ENCODE measurements around the gene BTN2A1. TPM values are rescaled to one million over a fixed set of nuclear protein-coding genes. Genes with fewer than 3 reads are reported as not detected.

The BTN2A1 gene
- total RNA-seq, 1 experiment from 2014 or later = 15.0 TPM

DNA sequence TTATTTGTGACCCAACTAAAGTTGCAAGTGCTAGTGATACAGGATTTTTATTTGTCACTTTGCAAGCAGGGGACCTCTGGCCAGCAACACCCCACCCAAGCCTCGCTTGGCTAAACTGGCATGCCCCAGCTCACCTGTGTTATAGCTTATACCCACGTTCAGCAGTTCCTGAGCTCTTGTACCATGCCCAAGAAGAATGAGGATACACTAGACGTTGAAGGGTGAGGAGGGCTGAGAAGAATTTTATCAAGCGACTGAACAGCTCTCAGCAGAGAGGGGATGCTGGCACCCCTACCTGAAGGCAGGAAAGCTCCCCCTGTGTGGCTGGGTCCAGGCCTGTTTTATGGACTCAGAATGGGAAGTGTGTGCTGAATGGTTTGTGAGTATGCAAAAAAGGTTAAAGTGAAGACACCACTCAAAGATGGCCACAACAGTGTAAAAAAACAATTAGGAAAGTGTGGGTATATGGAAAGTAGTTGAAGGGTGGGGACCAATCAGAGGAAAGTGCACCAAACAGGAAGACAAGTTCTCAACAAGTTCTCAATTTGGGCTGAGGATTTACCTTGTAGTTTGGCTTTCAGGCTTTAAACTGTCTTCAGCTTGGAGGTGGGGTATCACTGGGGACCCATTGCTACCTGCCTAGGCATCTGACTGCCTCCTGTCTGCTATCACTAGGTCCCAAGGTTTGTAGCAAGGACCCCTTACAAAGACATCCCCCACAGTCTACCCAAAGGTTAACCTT is 15.0 kb downstream of the BTN2A1 start:
- Mint-ChIP-seq H3K4me3 (ENCODE audit: unreplicated experiment) (peak overlapping the region; percentile 18), H3K27ac (ENCODE audit: unreplicated experiment) (no peak overlapping the region)
- no peak overlapping the region for H3K4me3 ChIP-seq (ENCODE audit: low read depth, low read length)

DNA sequence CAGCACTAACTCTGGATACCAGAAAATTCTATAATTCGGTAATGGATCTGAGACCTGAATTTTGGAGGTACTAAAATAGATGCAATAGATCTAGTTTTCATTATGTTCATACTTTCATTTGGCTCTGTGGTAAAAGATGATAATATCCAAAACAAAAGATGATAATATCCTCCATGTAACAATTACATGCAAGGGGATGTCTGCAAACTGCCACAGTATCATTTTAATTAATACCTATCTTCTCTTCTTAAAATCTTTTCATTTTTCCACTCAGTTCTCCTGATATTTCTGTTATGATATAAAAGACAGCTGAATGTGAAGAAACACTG is 15.6 kb downstream of the BTN2A1 start:
- peak overlapping the region; percentile 77 for H3K27ac Mint-ChIP-seq (ENCODE audit: unreplicated experiment)
- POLR2A ChIA-PET = interaction anchor here (1.1 kb wide), 2 partner anchors 17 to 29 kb away, joined by 5 read pairs; no protein-coding TSS in a partner anchor
- no TSS peak for BruUV-seq (replicated peaks)

More for the DNA sequence above, 15.0 kb downstream of the BTN2A1 start:
- H3K4me1 Mint-ChIP-seq (ENCODE audit: low read depth, unreplicated experiment) = peaks cover 14% of the 10 kb centered on the region
- H3K27me3 ChIP-seq (replicated peaks; ENCODE audit: control insufficient read depth, insufficient read depth, low read length) = no peaks in the 10 kb centered on the region
- H3K27me3 Mint-ChIP-seq (ENCODE audit: insufficient read depth, unreplicated experiment) = no peaks in the 10 kb centered on the region
- TF ChIP-seq, protein P1, sequence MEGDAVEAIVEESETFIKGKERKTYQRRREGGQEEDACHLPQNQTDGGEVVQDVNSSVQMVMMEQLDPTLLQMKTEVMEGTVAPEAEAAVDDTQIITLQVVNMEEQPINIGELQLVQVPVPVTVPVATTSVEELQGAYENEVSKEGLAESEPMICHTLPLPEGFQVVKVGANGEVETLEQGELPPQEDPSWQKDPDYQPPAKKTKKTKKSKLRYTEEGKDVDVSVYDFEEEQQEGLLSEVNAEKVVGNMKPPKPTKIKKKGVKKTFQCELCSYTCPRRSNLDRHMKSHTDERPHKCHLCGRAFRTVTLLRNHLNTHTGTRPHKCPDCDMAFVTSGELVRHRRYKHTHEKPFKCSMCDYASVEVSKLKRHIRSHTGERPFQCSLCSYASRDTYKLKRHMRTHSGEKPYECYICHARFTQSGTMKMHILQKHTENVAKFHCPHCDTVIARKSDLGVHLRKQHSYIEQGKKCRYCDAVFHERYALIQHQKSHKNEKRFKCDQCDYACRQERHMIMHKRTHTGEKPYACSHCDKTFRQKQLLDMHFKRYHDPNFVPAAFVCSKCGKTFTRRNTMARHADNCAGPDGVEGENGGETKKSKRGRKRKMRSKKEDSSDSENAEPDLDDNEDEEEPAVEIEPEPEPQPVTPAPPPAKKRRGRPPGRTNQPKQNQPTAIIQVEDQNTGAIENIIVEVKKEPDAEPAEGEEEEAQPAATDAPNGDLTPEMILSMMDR (IDR thresholded peaks at IDR 0.05; ENCODE audit: insufficient read depth in 1 of 2, low read depth in 1 of 2, low read length in 1 of 2, severe bottlenecking in 1 of 2, unreplicated experiment in 1 of 2) = no peak
- ChIA-PET CTCF (no interaction called here), POLR2A (no interaction called here)
- BruUV-seq (replicated peaks) = no TSS peak
- H3K36me3 Mint-ChIP-seq (ENCODE audit: insufficient read depth, unreplicated experiment) = peaks cover 11% of the 10 kb centered on the region
- no peaks in the 10 kb centered on the region for H3K36me3 ChIP-seq (ENCODE audit: control insufficient read depth, insufficient read depth, low read length)
- peaks cover 12% of the 10 kb centered on the region for H3K9me3 Mint-ChIP-seq (ENCODE audit: unreplicated experiment)
- no peaks in the 10 kb centered on the region; the same call in 1 of the 2 replicates for H3K9me3 ChIP-seq
- peaks cover 30% of the 10 kb centered on the region for H3K4me1 ChIP-seq
- DNase-seq = no peak
- intact Hi-C loops (cut with micrococcal nuclease; ENCODE audit: unreplicated experiment) = no loop called here

DNA sequence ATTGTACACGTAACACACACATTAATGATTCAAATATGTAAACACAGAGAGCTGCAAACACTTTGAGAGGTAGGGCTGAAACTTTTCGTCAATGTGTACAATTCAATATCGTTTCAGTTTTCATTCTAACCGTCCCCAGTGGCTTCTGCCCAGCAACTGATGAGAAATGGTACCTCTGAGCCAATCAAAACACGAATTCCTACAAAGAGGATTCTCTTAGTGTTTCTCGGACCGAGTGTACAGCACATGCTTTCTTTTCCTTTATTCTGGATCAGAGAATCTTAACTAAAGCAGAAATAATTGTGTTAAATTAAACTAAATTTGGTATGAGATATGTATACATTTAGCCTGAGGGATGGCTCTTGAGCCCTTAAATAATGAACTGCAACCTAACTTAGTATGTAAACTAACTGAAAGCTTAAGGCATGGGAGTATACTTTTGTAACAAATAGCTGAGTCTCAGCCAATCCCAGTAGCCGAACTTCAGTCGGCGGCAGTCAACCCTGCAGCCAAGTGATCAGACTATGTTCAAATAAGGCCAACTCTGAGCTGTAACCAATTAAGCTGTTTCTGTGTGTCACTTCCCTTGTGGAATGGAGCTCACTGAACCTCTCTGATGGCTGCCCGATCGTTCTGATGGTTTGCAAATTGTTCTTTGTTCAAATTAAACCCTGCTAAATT is 16.1 kb downstream of the BTN2A1 start:
- no peaks in the 10 kb centered on the region; the same call in 1 of the 2 replicates for H3K9me3 ChIP-seq
- intact Hi-C loops (cut with micrococcal nuclease; ENCODE audit: unreplicated experiment) = loop anchor here (2.0 kb wide), 2 partner anchors 17 to 41 kb away; no protein-coding TSS in a partner anchor
- Mint-ChIP-seq H3K4me3 (ENCODE audit: unreplicated experiment) (peak overlapping the region; percentile 73), H3K9me3 (ENCODE audit: unreplicated experiment) (peaks cover 12% of the 10 kb centered on the region), H3K27ac (ENCODE audit: unreplicated experiment) (peak overlapping the region; percentile 77), H3K4me1 (ENCODE audit: low read depth, unreplicated experiment) (peaks cover 23% of the 10 kb centered on the region), H3K36me3 (ENCODE audit: insufficient read depth, unreplicated experiment) (peaks cover 8% of the 10 kb centered on the region), H3K27me3 (ENCODE audit: insufficient read depth, unreplicated experiment) (no peaks in the 10 kb centered on the region)
- POLR2A ChIA-PET = interaction anchor here (0.7 to 1.1 kb wide), 3 partner anchors 17 to 77 kb away, joined by 3 to 5 read pairs (median 5); no protein-coding TSS in a partner anchor
- TF ChIP-seq, protein P1 (IDR thresholded peaks at IDR 0.05; ENCODE audit: insufficient read depth in 1 of 2, low read depth in 1 of 2, low read length in 1 of 2, severe bottlenecking in 1 of 2, unreplicated experiment in 1 of 2) = no peak
- H3K4me1 ChIP-seq = peaks cover 40% of the 10 kb centered on the region
- H3K27me3 ChIP-seq (replicated peaks; ENCODE audit: control insufficient read depth, insufficient read depth, low read length) = no peaks in the 10 kb centered on the region
- no peaks in the 10 kb centered on the region for H3K36me3 ChIP-seq (ENCODE audit: control insufficient read depth, insufficient read depth, low read length)
- CTCF ChIA-PET = interaction anchor here (2.1 kb wide), 1 partner anchor 132 kb away, joined by 12 read pairs; no protein-coding TSS in a partner anchor
- DNase-seq = peak; percentile 63 to 68
- H3K4me3 ChIP-seq (ENCODE audit: low read depth, low read length) = peak overlapping the region; percentile 39
- no TSS peak for BruUV-seq (replicated peaks)

More for the DNA sequence above, 15.6 kb downstream of the BTN2A1 start:
- DNase-seq = no peak
- Mint-ChIP-seq H3K36me3 (ENCODE audit: insufficient read depth, unreplicated experiment) (peaks cover 7% of the 10 kb centered on the region), H3K27me3 (ENCODE audit: insufficient read depth, unreplicated experiment) (no peaks in the 10 kb centered on the region), H3K4me1 (ENCODE audit: low read depth, unreplicated experiment) (peaks cover 18% of the 10 kb centered on the region), H3K9me3 (ENCODE audit: unreplicated experiment) (peaks cover 12% of the 10 kb centered on the region), H3K4me3 (ENCODE audit: unreplicated experiment) (peak overlapping the region; percentile 73)
- no peaks in the 10 kb centered on the region for H3K27me3 ChIP-seq (replicated peaks; ENCODE audit: control insufficient read depth, insufficient read depth, low read length)
- H3K9me3 ChIP-seq = no peaks in the 10 kb centered on the region; the same call in 1 of the 2 replicates
- TF ChIP-seq, protein P1 (IDR thresholded peaks at IDR 0.05; ENCODE audit: insufficient read depth in 1 of 2, low read depth in 1 of 2, low read length in 1 of 2, severe bottlenecking in 1 of 2, unreplicated experiment in 1 of 2) = no peak
- intact Hi-C loops (cut with micrococcal nuclease; ENCODE audit: unreplicated experiment) = no loop called here
- H3K4me1 ChIP-seq = peaks cover 35% of the 10 kb centered on the region
- H3K36me3 ChIP-seq (ENCODE audit: control insufficient read depth, insufficient read depth, low read length) = no peaks in the 10 kb centered on the region
- no peak overlapping the region; the same call in 1 of the 2 replicates for H3K4me3 ChIP-seq (ENCODE audit: low read depth, low read length)
- CTCF ChIA-PET = interaction anchor here (2.1 kb wide), 1 partner anchor 132 kb away, joined by 12 read pairs; no protein-coding TSS in a partner anchor
